ENCODE data around the gene DIP2A. TPM values are rescaled to one million over a fixed set of nuclear protein-coding genes. Genes with fewer than 3 reads are reported as not detected.

Gene DIP2A
- total and polyA plus RNA-seq, 5 donors: 28.6 to 40.6 (median 37.1) TPM

DNA sequence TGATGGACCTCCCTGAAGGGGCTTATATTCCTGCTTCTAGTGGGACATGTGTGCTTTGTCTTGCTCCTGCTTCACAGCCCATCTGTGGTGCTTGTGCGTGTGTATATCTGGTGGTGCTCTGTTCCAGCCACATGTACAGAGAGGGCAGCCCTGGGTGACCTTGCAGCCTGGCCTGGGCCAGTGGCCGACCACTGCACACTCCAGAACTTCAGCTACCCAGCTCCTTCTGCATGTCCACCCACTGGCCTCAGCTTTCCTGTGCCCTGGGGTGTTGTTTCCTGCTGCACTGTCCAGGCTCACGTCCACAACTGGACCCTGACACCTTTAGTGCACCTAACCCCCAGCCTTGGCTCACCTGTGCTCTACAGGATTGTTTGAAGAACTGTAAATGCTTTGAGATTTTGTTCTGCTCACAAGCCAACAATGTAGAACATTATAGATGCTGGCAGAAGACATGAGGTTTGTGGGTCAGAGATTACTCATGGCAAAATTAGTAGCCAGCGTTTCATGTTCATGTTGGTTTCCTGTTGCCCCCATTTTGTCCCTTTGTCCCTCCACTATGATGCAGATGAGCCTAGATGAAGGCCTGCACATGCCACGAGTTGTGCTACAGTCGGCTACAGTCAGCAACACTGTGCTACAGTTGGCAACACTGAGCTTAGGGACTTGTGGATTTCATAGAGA, 151.5 kb downstream of the DIP2A start:
- DNase-seq: no peak
- Histone ChIP-seq H3K4me3 (ENCODE audit: low read length) (no peak overlapping the region), H3K27me3 (ENCODE audit: control insufficient read depth, insufficient read depth) (no peaks in the 10 kb centered on the region), H3K4me1 (ENCODE audit: control insufficient read depth, insufficient read depth, low read length) (no peaks in the 10 kb centered on the region), H3K9me3 (ENCODE audit: control insufficient read depth, low read length) (peaks cover 4% of the 10 kb centered on the region), H3K27ac (ENCODE audit: low read length) (no peak overlapping the region)
- 84% methylated on average over 6 of the region's 6 CpGs for WGBS
- no peak for ATAC-seq
- intact Hi-C loops (cut with DNase I): no loop called here

DNA sequence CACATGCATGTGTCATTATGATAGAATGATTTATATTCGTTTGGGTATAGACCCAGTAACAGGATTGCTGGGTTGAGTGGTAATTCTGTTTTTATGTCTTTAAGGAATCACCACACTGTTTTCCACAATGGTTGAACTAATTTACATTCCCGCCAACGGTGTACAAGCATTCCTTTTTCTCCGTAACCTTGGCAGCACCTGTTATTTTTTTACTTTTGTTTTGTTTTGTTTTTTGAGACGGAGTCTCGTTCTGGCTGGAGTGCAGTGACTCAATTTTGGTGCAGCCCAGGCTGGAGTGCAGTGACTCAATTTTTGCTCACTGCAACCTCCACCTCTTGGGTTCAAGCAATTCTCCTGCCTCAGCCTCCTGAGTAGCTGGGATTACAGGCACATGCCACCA, 154.7 kb downstream of the DIP2A start:
- ATAC-seq: no peak
- intact Hi-C loops (cut with DNase I): no loop called here

DNA sequence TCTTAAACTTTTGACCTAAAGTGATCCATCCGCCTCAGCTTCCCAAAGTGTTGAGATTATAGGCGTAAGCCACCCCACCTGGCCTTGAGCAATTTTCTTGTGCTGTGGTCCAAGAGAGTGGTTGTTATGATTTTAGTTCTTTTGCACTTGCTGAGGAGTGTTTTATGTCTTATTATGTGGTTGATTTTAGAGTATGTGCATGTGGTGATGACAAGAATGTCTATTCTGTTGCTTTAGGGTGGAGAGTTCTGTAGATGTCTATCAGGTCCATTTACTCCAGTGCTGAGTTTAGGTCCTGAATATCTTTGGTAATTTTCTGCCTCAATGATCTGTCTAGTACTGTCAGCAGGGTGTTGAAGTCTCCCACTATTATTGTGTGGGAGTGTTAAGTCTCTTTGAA, 157.4 kb downstream of the DIP2A start:
- ATAC-seq: no peak
- intact Hi-C loops (cut with DNase I): no loop called here
- Histone ChIP-seq H3K4me3 (ENCODE audit: low read length) (no peak overlapping the region), H3K9me3 (ENCODE audit: control insufficient read depth, low read length) (no peaks in the 10 kb centered on the region), H3K27ac (ENCODE audit: low read length) (no peak overlapping the region), H3K27me3 (ENCODE audit: control insufficient read depth, insufficient read depth) (no peaks in the 10 kb centered on the region), H3K4me1 (ENCODE audit: control insufficient read depth, insufficient read depth, low read length) (no peaks in the 10 kb centered on the region)
- 91% methylated on average over 2 of the region's 2 CpGs for WGBS
- no peak for DNase-seq

More for the DNA sequence above, 154.7 kb downstream of the DIP2A start:
- peaks cover 4% of the 10 kb centered on the region for H3K9me3 ChIP-seq (ENCODE audit: control insufficient read depth, low read length)
- 86% methylated on average over 6 of the region's 6 CpGs for WGBS
- no peak overlapping the region for H3K27ac ChIP-seq (ENCODE audit: low read length)
- no peak for DNase-seq
- no peak overlapping the region for H3K4me3 ChIP-seq (ENCODE audit: low read length)
- no peaks in the 10 kb centered on the region for H3K4me1 ChIP-seq (ENCODE audit: control insufficient read depth, insufficient read depth, low read length)
- H3K27me3 ChIP-seq (ENCODE audit: control insufficient read depth, insufficient read depth): no peaks in the 10 kb centered on the region

DNA sequence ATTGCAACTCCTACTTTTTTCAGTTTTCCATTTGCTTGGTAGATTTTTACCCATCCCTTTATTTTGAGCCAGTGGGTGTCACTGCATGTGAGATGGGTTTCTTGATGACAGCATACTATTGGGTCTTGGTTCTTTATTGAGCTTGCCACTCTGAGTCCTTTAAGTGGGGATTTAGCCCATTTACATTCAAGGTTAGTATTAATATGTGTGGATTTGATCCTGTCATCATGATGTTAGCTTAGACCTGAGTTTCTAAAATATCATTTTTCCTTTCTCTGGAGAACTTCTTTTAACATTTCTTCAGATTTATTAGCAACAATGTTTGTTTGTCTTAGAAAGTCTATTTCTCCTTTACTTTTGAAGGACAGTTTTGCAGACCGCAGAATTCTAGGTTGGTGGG, 158.0 kb downstream of the DIP2A start:
- no peak overlapping the region for H3K4me3 ChIP-seq (ENCODE audit: low read length)
- intact Hi-C loops (cut with DNase I): no loop called here
- ATAC-seq: no peak
- WGBS: 97% methylated on average over 1 of the region's 1 CpG
- H3K4me1 ChIP-seq (ENCODE audit: control insufficient read depth, insufficient read depth, low read length): no peaks in the 10 kb centered on the region
- no peak overlapping the region for H3K27ac ChIP-seq (ENCODE audit: low read length)
- H3K9me3 ChIP-seq (ENCODE audit: control insufficient read depth, low read length): no peaks in the 10 kb centered on the region
- DNase-seq: no peak
- no peaks in the 10 kb centered on the region for H3K27me3 ChIP-seq (ENCODE audit: control insufficient read depth, insufficient read depth)

- Histone ChIP-seq H3K4me1 (ENCODE audit: control insufficient read depth, insufficient read depth, low read length) (no peaks in the 10 kb centered on the region), H3K9me3 (ENCODE audit: control insufficient read depth, low read length) (no peaks in the 10 kb centered on the region), H3K27me3 (ENCODE audit: control insufficient read depth, insufficient read depth) (no peaks in the 10 kb centered on the region), H3K27ac (ENCODE audit: low read length) (no peak overlapping the region), H3K4me3 (ENCODE audit: low read length) (no peak overlapping the region)
- ATAC-seq (no peak), DNase-seq (no peak)
- intact Hi-C loops (cut with DNase I): no loop called here
- WGBS: 66% methylated on average over 6 of the region's 6 CpGs
Observed at GRCh38 chr21:46617267-46618051, 158.8 kb downstream of the DIP2A start.

- no peaks in the 10 kb centered on the region for H3K27me3 ChIP-seq (ENCODE audit: control insufficient read depth, insufficient read depth)
- H3K9me3 ChIP-seq (ENCODE audit: control insufficient read depth, low read length): no peaks in the 10 kb centered on the region
- intact Hi-C loops (cut with DNase I): no loop called here
- H3K4me3 ChIP-seq (ENCODE audit: low read length): no peak overlapping the region
- H3K27ac ChIP-seq (ENCODE audit: low read length): no peak overlapping the region
- ATAC-seq (no peak), DNase-seq (no peak)
- H3K4me1 ChIP-seq (ENCODE audit: control insufficient read depth, insufficient read depth, low read length): no peaks in the 10 kb centered on the region
- WGBS: 85% methylated on average over 5 of the region's 5 CpGs
Observed at GRCh38 chr21:46618738-46619379, 160.2 kb downstream of the DIP2A start.

Other genes with a start within 250 kb of the DIP2A start
- gene LSS, start 230.1 kb upstream of the DIP2A start, total RNA-seq: 10 to 100 TPM; 55.0 to 91.9 (median 79.7) TPM
- gene LSS, start 230.1 kb upstream of the DIP2A start, polyA plus RNA-seq: 34.1 TPM
- 10 to 100 TPM; 59.4 to 62.1 (median 60.6) TPM for gene MCM3AP, start 173.3 kb upstream of the DIP2A start, total RNA-seq
- 26.0 TPM for gene MCM3AP, start 173.3 kb upstream of the DIP2A start, polyA plus RNA-seq
- gene YBEY, start 172.5 kb upstream of the DIP2A start, total RNA-seq: 10 to 100 TPM; 13.9 to 18.5 (median 16.4) TPM
- 10.2 TPM for gene YBEY, start 172.5 kb upstream of the DIP2A start, polyA plus RNA-seq
- 1 to 10 TPM in 3 of 4 donors, under 1 TPM in 1; 0.84 to 2.1 (median 1.7) TPM for gene C21orf58, start 135.0 kb upstream of the DIP2A start, total RNA-seq
- gene C21orf58, start 135.0 kb upstream of the DIP2A start, polyA plus RNA-seq: 1.4 TPM
- 10 to 100 TPM; 25.3 to 29.6 (median 27.9) TPM for gene PCNT, start 134.7 kb upstream of the DIP2A start, total RNA-seq
- 20.8 TPM for gene PCNT, start 134.7 kb upstream of the DIP2A start, polyA plus RNA-seq
- gene S100B, start 146.2 kb downstream of the DIP2A start, total RNA-seq: 10 to 100 TPM in 2 of 4 donors, 1 to 10 TPM in 2; 7.1 to 12.0 (median 9.8) TPM
- gene S100B, start 146.2 kb downstream of the DIP2A start, polyA plus RNA-seq: 36.3 TPM
- gene PRMT2, start 176.8 kb downstream of the DIP2A start, total RNA-seq: 10 to 100 TPM; 66.7 to 75.6 (median 70.9) TPM
- gene PRMT2, start 176.8 kb downstream of the DIP2A start, polyA plus RNA-seq: 42.5 TPM